GM12892 (cell line): Measurements from ENCODE around the gene SORCS1.

Source experiments
- POLR2A ChIP-seq: IDR thresholded peaks from 2 replicates; pipeline ENCODE4 v1.6.1; 2011; ENCODE audit warnings: low read depth, low read length, control low read depth
- TAF1 ChIP-seq: IDR thresholded peaks from 2 replicates; pipeline ENCODE4 v1.6.1; 2011; ENCODE audit warnings: low read depth, mild to moderate bottlenecking, control low read depth, low read length, borderline replicate concordance

DNA sequence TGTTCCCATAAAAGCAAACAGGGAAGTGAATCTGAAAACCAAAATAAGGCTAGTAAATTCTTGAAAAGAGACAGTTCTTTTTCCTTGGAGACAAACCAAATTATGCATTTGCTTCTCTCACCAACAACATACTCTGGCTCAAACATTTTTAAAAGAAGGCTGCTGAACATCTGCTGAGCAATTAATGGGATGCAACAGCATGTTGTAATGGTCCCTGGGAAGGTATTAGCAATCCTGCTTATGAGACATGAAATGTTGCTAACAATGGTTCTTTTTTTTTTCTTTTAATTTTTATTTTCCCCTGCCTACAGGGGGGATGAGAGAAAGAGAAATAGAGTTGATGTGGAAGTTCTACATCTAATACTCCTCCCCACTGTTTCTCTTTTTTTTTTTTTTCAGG lies 572.1 kb downstream of the SORCS1 start:
- TF ChIP-seq POLR2A (no peak), TAF1 (no peak)
